ENCODE data around the gene SYNE1.

SYNE1 gene

GRCh38 chr6:152091851-152092341, 545.3 kb downstream of the SYNE1 start:
- H3K4me3 ChIP-seq (ENCODE audit: low read depth, low read length): no peak overlapping the region
- TF ChIP-seq CTCF (IDR thresholded peaks at IDR 0.05; ENCODE audit: control insufficient read depth, extremely low read depth, insufficient read depth): no peak
- no peak for DNase-seq (ENCODE audit: low read depth)

DNA sequence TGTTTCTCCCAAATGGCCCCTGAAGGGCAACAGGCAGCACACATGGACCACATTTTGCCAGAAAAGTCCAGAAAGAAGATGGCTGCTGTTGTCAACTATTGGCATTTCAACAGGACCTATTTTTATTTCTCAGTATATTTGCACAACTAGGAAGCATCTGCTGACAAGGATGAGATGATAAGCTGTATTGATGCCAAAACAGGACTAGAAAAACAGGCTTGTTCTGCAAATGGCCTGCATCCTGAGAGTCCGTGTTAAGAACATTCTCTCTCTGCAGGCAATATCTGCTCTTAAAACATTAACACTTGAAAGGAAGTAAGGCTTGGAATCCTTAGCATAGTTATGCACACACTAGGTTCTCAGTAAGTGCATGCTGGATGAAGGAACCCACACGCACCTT, 546.0 kb downstream of the SYNE1 start:
- TF ChIP-seq CTCF (IDR thresholded peaks at IDR 0.05; ENCODE audit: control insufficient read depth, extremely low read depth, insufficient read depth): no peak
- no peak overlapping the region for H3K4me3 ChIP-seq (ENCODE audit: low read depth, low read length)
- DNase-seq (ENCODE audit: low read depth): peak; percentile 95

- DNase-seq (ENCODE audit: low read depth): no peak
- no peak overlapping the region for H3K4me3 ChIP-seq (ENCODE audit: low read depth, low read length)
- no peak for TF ChIP-seq CTCF (IDR thresholded peaks at IDR 0.05; ENCODE audit: control insufficient read depth, extremely low read depth, insufficient read depth)
Measured at GRCh38 chr6:152089992-152090391, 547.2 kb downstream of the SYNE1 start.

DNA sequence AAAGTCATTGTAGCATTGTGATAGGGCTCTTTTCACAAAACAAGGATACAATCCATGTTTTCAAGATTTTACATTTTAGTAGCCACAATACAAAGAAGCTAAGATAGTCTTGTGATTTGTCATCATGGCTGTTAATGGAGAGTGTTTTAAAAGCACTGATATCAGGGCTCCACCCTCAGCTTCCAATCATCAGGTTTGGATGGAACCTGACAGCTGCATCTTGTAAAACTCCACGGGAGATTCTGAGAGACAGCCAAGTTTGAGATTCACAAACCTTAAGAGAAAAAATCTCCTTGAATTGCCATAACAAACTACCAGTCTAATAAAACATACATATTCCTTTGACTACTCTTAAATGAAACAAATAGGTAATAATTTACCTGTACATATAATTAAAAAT, 549.5 kb downstream of the SYNE1 start:
- DNase-seq (ENCODE audit: low read depth): no peak
- TF ChIP-seq CTCF (IDR thresholded peaks at IDR 0.05; ENCODE audit: control insufficient read depth, extremely low read depth, insufficient read depth): no peak

DNA sequence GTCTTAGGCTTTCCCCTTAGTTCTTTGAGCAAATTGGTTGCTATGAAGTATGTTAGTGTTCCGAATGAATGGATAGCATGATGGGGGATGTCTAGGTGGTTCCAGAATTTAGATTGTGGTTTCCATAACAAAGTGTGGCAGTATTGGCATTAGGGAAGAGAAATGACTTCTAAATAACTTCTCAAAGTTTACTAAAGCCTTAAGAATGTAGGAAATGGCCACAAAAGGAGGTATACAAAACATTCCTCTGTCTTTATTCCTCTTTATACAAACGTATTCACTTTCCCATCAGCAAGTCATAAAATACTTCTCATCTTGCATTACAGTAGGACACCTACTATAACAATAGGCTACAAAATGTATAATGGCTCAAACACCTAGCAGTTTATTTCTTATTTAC, 550.1 kb downstream of the SYNE1 start:
- TF ChIP-seq CTCF (IDR thresholded peaks at IDR 0.05; ENCODE audit: control insufficient read depth, extremely low read depth, insufficient read depth): no peak
- no peak for DNase-seq (ENCODE audit: low read depth)
- H3K4me3 ChIP-seq (ENCODE audit: low read depth, low read length): no peak overlapping the region

More for the DNA sequence above, 549.5 kb downstream of the SYNE1 start:
- H3K4me3 ChIP-seq (ENCODE audit: low read depth, low read length): no peak overlapping the region

DNA sequence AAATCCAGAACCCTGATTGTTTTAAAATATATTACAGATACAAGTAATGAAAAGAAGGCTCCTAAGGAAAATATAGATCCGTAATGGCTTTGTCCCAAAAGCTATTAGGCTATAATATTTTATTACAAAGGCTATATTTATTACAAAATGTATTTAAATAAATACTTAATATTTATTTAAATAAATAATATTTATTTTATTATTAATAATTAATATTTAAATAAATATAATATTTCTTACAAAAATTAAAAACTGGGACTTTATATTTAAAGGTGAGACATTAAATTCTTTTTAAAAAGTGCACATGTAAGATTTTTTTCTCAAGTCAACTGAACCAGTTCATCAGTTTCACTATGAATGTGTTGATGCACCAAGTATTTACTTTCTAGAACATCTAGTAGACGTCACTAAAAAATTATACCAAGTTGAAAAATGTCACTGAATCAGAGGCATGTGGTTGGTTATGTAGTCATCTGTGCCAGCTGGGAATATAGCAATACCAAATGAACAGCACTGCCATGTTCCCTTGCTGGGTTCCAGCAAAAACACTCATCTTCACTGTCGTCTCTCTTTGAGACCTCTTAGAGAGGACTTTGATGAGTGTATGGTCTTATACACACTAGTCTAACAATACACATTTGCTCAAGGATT, 550.8 kb downstream of the SYNE1 start:
- no peak for TF ChIP-seq CTCF (IDR thresholded peaks at IDR 0.05; ENCODE audit: control insufficient read depth, extremely low read depth, insufficient read depth)
- no peak for DNase-seq (ENCODE audit: low read depth)
- H3K4me3 ChIP-seq (ENCODE audit: low read depth, low read length): no peak overlapping the region

DNA sequence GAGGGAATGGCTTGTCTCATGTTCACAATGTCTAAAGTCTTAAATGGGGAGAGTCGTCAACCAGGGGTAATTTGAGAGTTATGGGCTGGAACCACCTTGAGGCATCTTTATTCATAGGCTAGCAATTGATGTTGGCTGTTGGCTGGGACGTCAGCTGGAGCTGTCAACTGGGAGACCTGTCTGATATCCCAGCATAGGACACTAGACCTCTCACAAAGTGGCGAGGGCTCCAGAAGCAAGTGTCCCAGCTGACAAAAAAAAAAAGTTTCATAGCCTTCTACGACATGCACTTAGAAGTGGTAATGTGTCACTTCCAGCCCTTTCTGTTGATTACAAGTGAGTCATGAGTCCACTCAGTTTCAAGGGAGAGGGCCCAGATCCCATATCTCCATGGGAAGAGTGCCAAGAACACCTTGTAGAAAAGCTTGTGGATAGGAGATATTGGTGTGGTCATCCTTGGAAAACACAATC, 551.7 kb downstream of the SYNE1 start:
- DNase-seq (ENCODE audit: low read depth): no peak
- no peak for TF ChIP-seq CTCF (IDR thresholded peaks at IDR 0.05; ENCODE audit: control insufficient read depth, extremely low read depth, insufficient read depth)
- H3K4me3 ChIP-seq (ENCODE audit: low read depth, low read length): no peak overlapping the region
